Measurements from ENCODE around the gene GAPDHS.

DNA sequence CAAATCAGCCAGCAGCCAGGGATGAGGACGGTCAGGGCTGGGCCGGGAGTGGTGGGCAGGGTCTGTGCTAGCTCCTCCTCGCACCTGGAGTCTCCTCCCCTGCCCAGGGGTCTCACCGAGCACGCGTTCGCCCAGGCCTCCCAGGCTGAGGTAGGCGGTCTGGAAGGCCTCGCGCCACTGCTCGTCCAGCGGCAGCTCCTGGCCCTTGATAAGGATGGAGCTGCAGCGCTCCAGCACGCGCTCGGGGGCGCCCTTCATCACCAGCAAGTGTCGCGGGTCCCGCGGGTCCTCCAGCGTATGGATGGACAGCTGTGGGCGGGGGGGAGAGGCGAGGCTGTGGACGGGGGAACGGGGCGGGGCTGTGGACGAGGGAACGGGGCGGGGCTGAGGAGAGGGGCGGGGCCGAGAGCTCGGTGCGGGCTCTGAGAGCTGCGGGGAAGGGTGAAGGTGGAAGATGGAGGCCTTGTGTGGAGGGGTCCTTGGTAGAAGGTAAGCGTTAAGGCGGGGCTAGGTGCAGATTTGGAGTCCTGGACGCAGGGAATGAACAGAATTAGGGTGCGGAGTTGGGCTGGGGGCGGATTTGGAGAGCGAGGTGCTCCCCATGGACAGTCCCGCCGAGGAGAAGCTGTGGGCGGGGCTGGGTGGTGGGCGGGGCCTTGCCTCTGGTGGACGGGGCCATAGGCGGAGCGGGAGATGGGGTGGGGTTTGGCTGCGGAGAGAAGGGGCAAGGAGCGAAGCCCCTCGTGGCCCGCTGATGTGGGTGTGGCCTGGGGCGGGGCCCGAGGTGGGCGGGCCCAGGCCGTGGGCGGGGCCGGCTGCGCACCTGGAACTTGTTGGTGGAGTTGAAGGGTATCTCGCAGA, 24.5 kb downstream of the GAPDHS start:
- TF ChIP-seq EZH2 (IDR thresholded peaks at IDR 0.05; ENCODE audit: insufficient read depth, poor library complexity, severe bottlenecking): no peak
- TF ChIP-seq EZH2phosphoT487 (IDR thresholded peaks at IDR 0.05; ENCODE audit: insufficient read depth, low read depth): no peak

Measured in GM23248 (cell line).